GM23338 (cell line): Measurements from ENCODE around the gene MCU. TPM values are rescaled to one million over a fixed set of nuclear protein-coding genes. Genes with fewer than 3 reads are reported as not detected.

Source experiments
- ATAC-seq: fragments of 200-7000 bp; cut with Tn5 transposase; 3 replicates; pipeline ENCODE4 v1.9.1; 2020
- DNase-seq: peaks from one replicate; pipeline ENCODE4 v3.0.0-alpha.2; 2015; ENCODE audit warnings: low spot score
- H2AFZ ChIP-seq: fragments of 200-600 bp; sonication (generic); 2 replicates; pipeline ENCODE4 v1.8.0; 2016; ENCODE audit warnings: antibody characterized with exemption, mild to moderate bottlenecking, moderate library complexity
- H3F3A ChIP-seq: fragments of 200-600 bp; sonication (generic); replicated peaks from 2 replicates; pipeline ENCODE4 v1.8.0; 2017; ENCODE audit warnings: antibody characterized with exemption, mixed run types, low read depth
- H3K27ac ChIP-seq: fragments of 200-600 bp; sonication (generic); 2 replicates; pipeline ENCODE4 v1.6.1; 2016; ENCODE audit warnings: low read depth
- H3K27me3 ChIP-seq: fragments of 200-600 bp; sonication (generic); 2 replicates; pipeline ENCODE4 v1.8.0; 2016; ENCODE audit warnings: mild to moderate bottlenecking, mixed run types, moderate library complexity; ENCODE audit not compliant: insufficient read depth
- H3K36me3 ChIP-seq: fragments of 200-600 bp; sonication (generic); 2 replicates; pipeline ENCODE4 v1.8.0; 2016; ENCODE audit warnings: mild to moderate bottlenecking; ENCODE audit not compliant: insufficient read depth
- H3K4me1 ChIP-seq: fragments of 200-600 bp; sonication (generic); 2 replicates; pipeline ENCODE4 v1.8.0; 2016; ENCODE audit warnings: mild to moderate bottlenecking, moderate library complexity; ENCODE audit not compliant: insufficient read depth
- H3K4me2 ChIP-seq: fragments of 200-600 bp; sonication (generic); 2 replicates; pipeline ENCODE4 v1.7.1; 2017; ENCODE audit warnings: mixed run types
- H3K4me3 ChIP-seq: fragments of 200-600 bp; sonication (generic); 2 replicates; pipeline ENCODE4 v1.6.1; 2016; ENCODE audit warnings: mixed run types
- H3K79me2 ChIP-seq: fragments of 200-600 bp; sonication (generic); replicated peaks from 2 replicates; pipeline ENCODE4 v1.8.0; 2017; ENCODE audit warnings: mild to moderate bottlenecking; ENCODE audit not compliant: insufficient read depth
- H3K9me2 ChIP-seq: fragments of 200-600 bp; sonication (generic); 2 replicates; pipeline ENCODE4 v1.8.0; 2017; ENCODE audit not compliant: insufficient read depth
- H4K20me1 ChIP-seq: fragments of 200-600 bp; sonication (generic); replicated peaks from 2 replicates; pipeline ENCODE4 v1.8.0; 2017; ENCODE audit warnings: mild to moderate bottlenecking; ENCODE audit not compliant: insufficient read depth
- H3K27ac Mint-ChIP-seq: 2 replicates; pipeline ENCODE4 v1.8.0; 2020; ENCODE audit warnings: inconsistent platforms, mild to moderate bottlenecking, moderate library complexity, mixed read lengths
- H3K27me3 Mint-ChIP-seq: 3 replicates; pipeline ENCODE4 v1.8.0; 2022; ENCODE audit warnings: low read depth, mild to moderate bottlenecking, moderate library complexity, mixed read lengths, inconsistent platforms; ENCODE audit not compliant: insufficient read depth, poor library complexity
- H3K36me3 Mint-ChIP-seq: 3 replicates; pipeline ENCODE4 v1.8.0; 2021; ENCODE audit warnings: low read depth, mild to moderate bottlenecking, inconsistent platforms, moderate library complexity, mixed read lengths
- H3K4me1 Mint-ChIP-seq: 3 replicates; pipeline ENCODE4 v1.8.0; 2020; ENCODE audit warnings: mild to moderate bottlenecking, inconsistent platforms, mixed read lengths
- H3K4me3 Mint-ChIP-seq: 3 replicates; pipeline ENCODE4 v1.8.0; 2021; ENCODE audit warnings: moderate library complexity, mild to moderate bottlenecking, inconsistent platforms, mixed read lengths
- H3K9me3 Mint-ChIP-seq: 3 replicates; pipeline ENCODE4 v1.8.0; 2020; ENCODE audit warnings: moderate library complexity, mild to moderate bottlenecking, inconsistent platforms, mixed read lengths
- JUNB ChIP-seq: IDR thresholded peaks from one replicate; pipeline ENCODE4 v1.6.1; 2016; ENCODE audit warnings: antibody characterized with exemption; ENCODE audit not compliant: unreplicated experiment
- STAT1 ChIP-seq: IDR thresholded peaks from one replicate; pipeline ENCODE4 v1.6.1; 2016; ENCODE audit warnings: antibody characterized with exemption; ENCODE audit not compliant: unreplicated experiment
- ZNF331 ChIP-seq: fragments of 250-450 bp; sonication (Bioruptor Pico); IDR thresholded peaks from 2 replicates; pipeline ENCODE4 v1.5.0; 2020; ENCODE audit warnings: low read depth, mild to moderate bottlenecking, moderate library complexity
- ZNF462 ChIP-seq: fragments of 250-450 bp; sonication (Bioruptor Pico); IDR thresholded peaks from 2 replicates; pipeline ENCODE4 v1.5.0; 2020; ENCODE audit warnings: mild to moderate bottlenecking, moderate library complexity
- polyA plus RNA-seq: library from polyadenylated mRNA; unstranded; fragments of >200 nt; fragmentation: Nextera tagmentation; extraction: Ambion mirVana; gene quantifications from 2 replicates; pipeline ENCODE4 v1.2.1, GENCODE V29; 2016
- total RNA-seq: library from RNA; depleted of rRNA; stranded (reverse); fragments of >200 nt; shearing (Covaris generic); gene quantifications from 2 replicates; pipeline ENCODE4 v1.2.3, GENCODE V29; 2014
- TF ChIP-seq, protein P1 (sequence below): IDR thresholded peaks from one replicate; pipeline ENCODE4 v1.6.1; 2018; ENCODE audit warnings: antibody characterized with exemption; ENCODE audit not compliant: unreplicated experiment

Gene MCU
- total and polyA plus RNA-seq, 2 experiments from 2014 or later: 41.8 to 68.2 TPM

DNA sequence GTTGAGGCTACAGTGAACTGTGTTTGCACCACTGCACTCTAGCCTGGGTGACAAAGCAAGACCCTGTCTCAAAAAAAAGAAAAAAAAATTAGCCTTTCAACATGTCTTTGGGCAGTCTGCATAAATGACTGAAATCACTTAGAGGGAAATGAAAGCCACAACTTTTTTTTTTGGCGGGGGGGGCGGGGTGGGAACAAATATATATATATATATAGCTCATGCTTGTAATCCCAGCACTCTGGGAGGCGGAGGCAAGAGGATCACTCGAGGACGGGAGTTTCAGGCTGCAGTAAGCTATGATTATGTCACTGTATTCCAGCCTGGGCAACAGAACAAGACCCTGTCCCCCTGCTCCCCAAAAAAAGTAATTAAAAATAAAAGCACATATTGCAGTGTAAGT is 42.7 kb upstream of the MCU start:
- Histone ChIP-seq H3K4me2 (no peak overlapping the region), H3K79me2 (no peaks in the 10 kb centered on the region), H3K9me2 (no peaks in the 10 kb centered on the region), H3K4me3 (no peak overlapping the region), H4K20me1 (no peaks in the 10 kb centered on the region), H2AFZ (no peak overlapping the region), H3K27ac (no peak overlapping the region), H3K36me3 (no peaks in the 10 kb centered on the region), H3K4me1 (no peaks in the 10 kb centered on the region), H3F3A (no peaks in the 10 kb centered on the region), H3K27me3 (no peaks in the 10 kb centered on the region)
- ATAC-seq (no peak), DNase-seq (no peak)
- no peak overlapping the region for H3K4me3 Mint-ChIP-seq
- H3K27ac Mint-ChIP-seq: no peak overlapping the region
- no peaks in the 10 kb centered on the region for H3K27me3 Mint-ChIP-seq
- no peaks in the 10 kb centered on the region for H3K9me3 Mint-ChIP-seq
- TF ChIP-seq STAT1: no peak
- TF ChIP-seq ZNF331: no peak
- no peak for TF ChIP-seq ZNF462
- no peaks in the 10 kb centered on the region for H3K4me1 Mint-ChIP-seq
- H3K36me3 Mint-ChIP-seq: no peaks in the 10 kb centered on the region

DNA sequence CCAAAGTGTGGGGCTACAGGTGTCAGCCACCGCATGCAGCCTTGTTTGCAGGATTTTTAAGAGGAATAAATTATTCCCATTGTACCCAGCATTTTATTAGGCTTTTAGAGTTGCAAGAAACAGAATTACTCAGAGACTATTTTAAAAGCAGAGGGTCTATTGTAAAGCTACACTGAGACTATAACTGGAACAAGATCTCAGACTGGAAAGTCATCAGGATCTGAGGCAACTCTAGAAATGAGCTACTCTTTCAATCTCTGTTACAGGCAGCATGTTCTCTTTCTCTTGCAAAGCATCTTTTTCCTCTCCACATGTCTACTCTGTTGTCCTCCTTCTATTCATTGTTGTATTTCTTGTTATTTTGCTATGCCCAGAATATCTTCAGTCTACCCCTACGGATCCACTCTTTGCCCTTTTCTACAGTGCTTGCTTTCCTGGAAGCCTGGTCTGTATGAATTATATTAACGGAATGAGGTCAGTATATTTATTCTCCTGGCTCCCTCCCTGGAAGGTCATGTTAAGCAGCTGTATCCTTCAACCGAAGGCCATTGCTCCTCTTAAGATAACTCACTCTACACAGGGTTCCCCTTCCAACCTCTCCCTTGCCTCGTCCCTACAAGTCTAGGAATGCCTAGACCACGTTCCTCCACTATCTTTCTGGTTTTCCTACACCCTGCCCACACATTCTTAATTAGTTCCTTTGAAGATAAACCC is 38.4 kb upstream of the MCU start:
- Histone ChIP-seq H3F3A (0 out of 2 replicates have a peak, but pooled peaks cover 5% of the 10 kb centered on the region), H3K4me1 (0 out of 2 replicates have a peak, but pooled peaks cover 5% of the 10 kb centered on the region), H3K27me3 (no peaks in the 10 kb centered on the region), H3K27ac (no peak overlapping the region), H2AFZ (peak overlapping the region; percentile 97; the same call in 1 of the 2 replicates), H4K20me1 (no peaks in the 10 kb centered on the region), H3K36me3 (no peaks in the 10 kb centered on the region), H3K4me2 (no peak overlapping the region), H3K79me2 (no peaks in the 10 kb centered on the region), H3K4me3 (no peak overlapping the region), H3K9me2 (no peaks in the 10 kb centered on the region)
- no peaks in the 10 kb centered on the region for H3K36me3 Mint-ChIP-seq
- H3K4me1 Mint-ChIP-seq: no peaks in the 10 kb centered on the region
- H3K9me3 Mint-ChIP-seq: no peaks in the 10 kb centered on the region
- no peak for ATAC-seq
- H3K27me3 Mint-ChIP-seq: peaks cover 2% of the 10 kb centered on the region
- no peak overlapping the region for H3K27ac Mint-ChIP-seq
- no peak for DNase-seq
- no peak overlapping the region for H3K4me3 Mint-ChIP-seq
- no peak for TF ChIP-seq JUNB
- TF ChIP-seq ZNF331: no peak
- TF ChIP-seq, protein P1, sequence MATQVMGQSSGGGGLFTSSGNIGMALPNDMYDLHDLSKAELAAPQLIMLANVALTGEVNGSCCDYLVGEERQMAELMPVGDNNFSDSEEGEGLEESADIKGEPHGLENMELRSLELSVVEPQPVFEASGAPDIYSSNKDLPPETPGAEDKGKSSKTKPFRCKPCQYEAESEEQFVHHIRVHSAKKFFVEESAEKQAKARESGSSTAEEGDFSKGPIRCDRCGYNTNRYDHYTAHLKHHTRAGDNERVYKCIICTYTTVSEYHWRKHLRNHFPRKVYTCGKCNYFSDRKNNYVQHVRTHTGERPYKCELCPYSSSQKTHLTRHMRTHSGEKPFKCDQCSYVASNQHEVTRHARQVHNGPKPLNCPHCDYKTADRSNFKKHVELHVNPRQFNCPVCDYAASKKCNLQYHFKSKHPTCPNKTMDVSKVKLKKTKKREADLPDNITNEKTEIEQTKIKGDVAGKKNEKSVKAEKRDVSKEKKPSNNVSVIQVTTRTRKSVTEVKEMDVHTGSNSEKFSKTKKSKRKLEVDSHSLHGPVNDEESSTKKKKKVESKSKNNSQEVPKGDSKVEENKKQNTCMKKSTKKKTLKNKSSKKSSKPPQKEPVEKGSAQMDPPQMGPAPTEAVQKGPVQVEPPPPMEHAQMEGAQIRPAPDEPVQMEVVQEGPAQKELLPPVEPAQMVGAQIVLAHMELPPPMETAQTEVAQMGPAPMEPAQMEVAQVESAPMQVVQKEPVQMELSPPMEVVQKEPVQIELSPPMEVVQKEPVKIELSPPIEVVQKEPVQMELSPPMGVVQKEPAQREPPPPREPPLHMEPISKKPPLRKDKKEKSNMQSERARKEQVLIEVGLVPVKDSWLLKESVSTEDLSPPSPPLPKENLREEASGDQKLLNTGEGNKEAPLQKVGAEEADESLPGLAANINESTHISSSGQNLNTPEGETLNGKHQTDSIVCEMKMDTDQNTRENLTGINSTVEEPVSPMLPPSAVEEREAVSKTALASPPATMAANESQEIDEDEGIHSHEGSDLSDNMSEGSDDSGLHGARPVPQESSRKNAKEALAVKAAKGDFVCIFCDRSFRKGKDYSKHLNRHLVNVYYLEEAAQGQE: no peak
- no peak for TF ChIP-seq STAT1
